Heart right ventricle (tissue), 16 donors: ENCODE measurements around the gene TTC29. TPM values are rescaled to one million over a fixed set of nuclear protein-coding genes. Genes with fewer than 3 reads are reported as not detected.
A peak's percentile ranks its signal among the peaks of the same experiment; 100 is the strongest.

Source experiments
- ATAC-seq, 8 donors: fragments of 200-7000 bp; cut with Tn5 transposase; one replicate each; pipeline ENCODE4 v1.9.1; 2020; ENCODE audit warnings: mild to moderate bottlenecking in 8 of 8, moderate library complexity in 8 of 8, moderate number of reproducible peaks in 1 of 8
- DNase-seq, 2 donors: peaks; one replicate each; pipeline ENCODE4 v3.0.0-alpha.2; 2020
- H3K27ac ChIP-seq, 10 donors: fragments of 200-600 bp; sonication (generic) in 2 of 10; one replicate each; pipeline versions ENCODE4 v1.5.0 to v1.8.0; 2020 to 2022; ENCODE audit warnings: mild to moderate bottlenecking in 3 of 10
- H3K27me3 ChIP-seq, 7 donors: fragments of 200-600 bp; one replicate each; pipeline ENCODE4 v1.8.0; 2021 to 2022; ENCODE audit warnings: mild to moderate bottlenecking in 2 of 7
- H3K36me3 ChIP-seq, 9 donors: fragments of 200-600 bp; sonication (generic) in 1 of 9; one replicate each; pipeline versions ENCODE4 v1.5.0 to v1.8.0; 2020 to 2022; ENCODE audit warnings: mild to moderate bottlenecking in 2 of 9
- H3K4me1 ChIP-seq, 9 donors: fragments of 200-600 bp; sonication (generic) in 1 of 9; one replicate each; pipeline versions ENCODE4 v1.5.0 to v1.8.0; 2020 to 2022; ENCODE audit warnings: mild to moderate bottlenecking in 4 of 9
- H3K4me3 ChIP-seq, 10 donors: fragments of 200-600 bp; sonication (generic) in 2 of 10; one replicate each; pipeline versions ENCODE4 v1.5.0 to v1.8.0; 2020 to 2022; ENCODE audit warnings: mild to moderate bottlenecking in 7 of 10, moderate library complexity in 2 of 10
- H3K9me3 ChIP-seq, 11 donors: fragments of 200-600 bp in 10 of 11; sonication (generic) in 2 of 11; one replicate each; pipeline versions ENCODE4 v1.5.0 to v1.8.0; 2013 to 2022; ENCODE audit warnings: mild to moderate bottlenecking in 2 of 11, control low read depth in 1 of 11, moderate library complexity in 1 of 11
- CTCF ChIP-seq, 9 donors: fragments of 200-600 bp; sonication (generic) in 2 of 9; IDR thresholded peaks; one replicate each; pipeline versions ENCODE4 v1.5.0 to v1.8.0; 2021 to 2022; ENCODE audit warnings: antibody characterized with exemption in 9 of 9, mild to moderate bottlenecking in 5 of 9, moderate library complexity in 1 of 9
- WGBS, 2 donors: extraction: QIAGEN DNeasy Blood & Tissue Kit; methylation state at CpG; one replicate each; pipeline ENCODE4 v1.1.7; 2013; ENCODE audit warnings: inconsistent platforms in 1 of 2; 5-methylcytosine and 5-hydroxymethylcytosine counted together
- intact Hi-C, 10 donors: fragments of 100-400 bp; cut with DNase I; formaldehyde crosslinking; loops; one replicate each; pipeline versions ENCODE4 v1.11.1 to v1.14.2; 2022
- polyA plus RNA-seq, 2 donors: library from polyadenylated mRNA; stranded (reverse); fragments of 200-250 nt; gene quantifications; one replicate each; pipeline ENCODE4 v1.2.3, GENCODE V29; 2013
- total RNA-seq, 10 donors: library from RNA; stranded (reverse); fragmentation: NEBNext Ultra II Directional in 3 of 10; extraction: Animal tissue kit (Norgen Biotek cat#: 25700) in 3 of 10; gene quantifications; one replicate each; pipeline versions ENCODE4 v1.2.1 to v1.2.4, GENCODE V29; 2021 to 2023
- donor health status: Arrhythmogenic right ventricular cardiomyopathy.
- donor health status: ischemic (EF 13 %, LVEDD 7.1; RV severe dilation, severe dysfunction).
- donor health status: healthy with polysubstance abuse.
- donor health status: DM: no; HTN: yes; CAD: no.
- donor health status: DM: no; HTN: no; CAD: no.
- donor health status: ischemic (EF 25% LVEDD 6.9; RV normal size, moderate dysfunction).
- donor health status: ischemic (EF 25% LVEDD 5.7; RV mildly dilated, moderate dysfunction).
- donor health status: healthy.
- donor health status: DM: yes; HTN: yes; CAD: no.
- donor health status: Ischemic cardiomyopathy.
- donor health status: ischemic (EF 35%, LVEDD 5.7; RV mildly dilated, moderate dysfunction).
- donor health status: nonischemic (EF 11% LVEDD 7.7; RV severe dilation, severe dysfunction).
- donor health status: DM: yes; HTN: yes; CAD: no.
- donor health status: PGD.
- donor health status: ischemic (EF 29% LVEDD 5.4; RV normal size, mild dysfunction).
- donor health status: nonischemic (EF 23%, LVEDD 6.1; RV moderate dilation, normal function).

The TTC29 gene
- total and polyA plus RNA-seq, 12 donors: 0.28 TPM; not detected in 11

DNA sequence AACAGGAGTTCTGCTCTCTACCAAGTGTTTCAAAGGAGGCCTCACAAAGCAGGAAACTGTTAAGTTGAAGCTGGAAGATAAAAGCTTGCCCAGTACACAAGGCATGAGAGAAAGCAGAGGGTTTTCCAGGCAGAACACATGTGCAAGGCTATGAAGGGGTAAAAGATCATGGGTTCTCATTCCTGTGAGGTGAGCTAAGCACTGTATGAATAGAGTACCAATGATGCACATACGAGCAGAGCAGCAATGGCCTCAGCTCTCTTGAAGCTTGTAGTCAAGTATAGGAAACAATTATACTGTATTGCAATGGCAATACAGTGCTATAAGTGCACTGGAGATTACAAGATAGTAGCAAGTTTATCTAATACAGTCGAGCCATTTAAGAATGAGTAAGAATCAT, 18.0 kb downstream of the TTC29 start:
- Histone ChIP-seq H3K4me1 (no peaks in the 10 kb centered on the region), H3K36me3 (no peaks in the 10 kb centered on the region), H3K9me3 (no peaks in the 10 kb centered on the region), H3K4me3 (no peak overlapping the region), H3K27me3 (peaks cover 0 to 13% (median 0%) of the 10 kb centered on the region in 7 donors), H3K27ac (no peak overlapping the region)
- intact Hi-C loops: loop anchor here in 1 of 10 donors (10.0 kb wide), 1 partner anchor 973 kb away; no protein-coding TSS in a partner anchor
- DNase-seq (no peak), ATAC-seq (no peak)
- 30 to 45% methylated on average over 2 of the region's 2 CpGs for WGBS, 2 donors
- no peak for TF ChIP-seq CTCF (IDR thresholded peaks at IDR 0.05)

- Histone ChIP-seq H3K4me1 (no peaks in the 10 kb centered on the region), H3K4me3 (no peak overlapping the region), H3K27ac (no peak overlapping the region), H3K9me3 (no peaks in the 10 kb centered on the region), H3K27me3 (peaks cover 0 to 45% (median 29%) of the 10 kb centered on the region in 7 donors), H3K36me3 (no peaks in the 10 kb centered on the region)
- DNase-seq (no peak), ATAC-seq (no peak)
- TF ChIP-seq CTCF (IDR thresholded peaks at IDR 0.05): peak; percentile 57 to 85 (median 75)
- intact Hi-C loops: loop anchor here in 7 of 10 donors (5.0 to 10.0 kb wide), 5 partner anchors 572 to 962 kb away; no protein-coding TSS in a partner anchor
These were observed 29.1 kb downstream of the TTC29 start for GRCh38 chr4:146916479-146917076.

GRCh38 chr4:146915132-146915531, 30.5 kb downstream of the TTC29 start:
- TF ChIP-seq CTCF (IDR thresholded peaks at IDR 0.05): no peak
- WGBS, 2 donors: 40 to 51% methylated on average over 1 of the region's 1 CpG
- no peak overlapping the region for H3K4me3 ChIP-seq
- H3K4me1 ChIP-seq: no peaks in the 10 kb centered on the region
- peaks cover 0 to 30% (median 19%) of the 10 kb centered on the region in 7 donors for H3K27me3 ChIP-seq
- DNase-seq (no peak), ATAC-seq (no peak)
- no peaks in the 10 kb centered on the region for H3K36me3 ChIP-seq
- no peaks in the 10 kb centered on the region for H3K9me3 ChIP-seq
- intact Hi-C loops: loop anchor here in 7 of 10 donors (5.0 to 10.0 kb wide), 5 partner anchors 570 to 960 kb away; no protein-coding TSS in a partner anchor
- no peak overlapping the region for H3K27ac ChIP-seq

DNA sequence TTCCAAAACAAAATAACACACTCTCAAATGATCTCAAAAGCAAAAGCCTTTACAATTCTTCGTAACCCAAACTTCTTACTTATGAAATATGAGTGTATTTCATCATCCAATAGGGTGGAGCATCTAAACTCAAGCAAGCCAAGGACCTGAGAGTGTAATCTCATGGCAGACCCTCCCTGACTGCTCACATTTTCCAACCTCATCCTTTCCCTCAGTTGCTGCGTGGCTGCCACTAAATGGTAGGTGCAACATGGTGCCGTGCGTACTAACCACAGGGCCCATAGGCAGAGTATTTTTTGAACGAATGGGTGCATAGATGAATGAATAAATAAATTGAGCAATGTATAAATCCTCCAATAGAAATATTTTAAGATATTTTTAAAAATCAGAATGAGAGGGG, 45.4 kb downstream of the TTC29 start:
- Histone ChIP-seq H3K4me1 (no peaks in the 10 kb centered on the region), H3K27me3 (peaks cover 0 to 11% (median 4%) of the 10 kb centered on the region in 7 donors), H3K27ac (no peak overlapping the region), H3K36me3 (no peaks in the 10 kb centered on the region), H3K4me3 (no peak overlapping the region), H3K9me3 (no peaks in the 10 kb centered on the region)
- intact Hi-C loops: loop anchor here in 1 of 10 donors (10.0 kb wide), 1 partner anchor 565 kb away; no protein-coding TSS in a partner anchor
- TF ChIP-seq CTCF (IDR thresholded peaks at IDR 0.05): no peak
- no peak for ATAC-seq
- no peak for DNase-seq
- WGBS, 2 donors: 92 to 94% methylated on average over 5 of the region's 5 CpGs
